WTC11 (cell line): ENCODE data around the gene NFKB1. TPM values are rescaled to one million over a fixed set of nuclear protein-coding genes. Genes with fewer than 3 reads are reported as not detected.

Experiments used
- ATAC-seq: fragments of 200-7000 bp; cut with Tn5 transposase; 2 replicates; pipeline ENCODE4 v1.10.0; 2021; ENCODE audit warnings: mild to moderate bottlenecking, moderate library complexity
- CTCF ChIA-PET: fragments of 300-600 bp; sonication (Branson Sonifier 250); formaldehyde crosslinking; loops from one replicate; lab custom pipeline; 2021; ENCODE audit warnings: antibody characterized with exemption; lab: Charles Lee
- POLR2A ChIA-PET: fragments of 350-600 bp; sonication (Branson Sonifier 250); formaldehyde crosslinking; loops from one replicate; lab custom pipeline; 2021; ENCODE audit warnings: antibody characterized with exemption; lab: Charles Lee
- DNase-seq: peaks from one replicate; pipeline ENCODE4 v3.0.0; 2021; ENCODE audit warnings: low spot score
- H3K27ac Mint-ChIP-seq: 2 replicates; pipeline ENCODE4 v1.8.0; 2021; ENCODE audit warnings: mixed read lengths
- H3K27me3 Mint-ChIP-seq: 2 replicates; pipeline ENCODE4 v1.8.0; 2021; ENCODE audit warnings: low read depth, mild to moderate bottlenecking, moderate library complexity, mixed read lengths
- H3K36me3 Mint-ChIP-seq: 2 replicates; pipeline ENCODE4 v1.8.0; 2021; ENCODE audit warnings: mixed read lengths
- H3K4me1 Mint-ChIP-seq: 2 replicates; pipeline ENCODE4 v1.8.0; 2022; ENCODE audit warnings: mixed read lengths
- H3K4me3 Mint-ChIP-seq: 2 replicates; pipeline ENCODE4 v1.8.0; 2021; ENCODE audit warnings: mild to moderate bottlenecking, moderate library complexity, mixed read lengths
- H3K9me3 Mint-ChIP-seq: 2 replicates; pipeline ENCODE4 v1.8.0; 2021; ENCODE audit warnings: mixed read lengths
- ATF3 ChIP-seq: sonication (generic); formaldehyde crosslinking; conservative IDR thresholded peaks from 2 replicates; pipeline ENCODE4 v1.8.1; 2022; ENCODE audit warnings: mild to moderate bottlenecking, missing genetic modification reagents
- FOXP1 ChIP-seq: sonication (generic); formaldehyde crosslinking; IDR thresholded peaks from 2 replicates; pipeline ENCODE4 v1.8.0; 2022; ENCODE audit warnings: missing genetic modification reagents, mild to moderate bottlenecking, moderate library complexity, borderline replicate concordance
- JUN ChIP-seq: sonication (generic); formaldehyde crosslinking; IDR thresholded peaks from 2 replicates; pipeline ENCODE4 v1.8.0; 2023; ENCODE audit warnings: mild to moderate bottlenecking, missing genetic modification reagents
- MYBL2 ChIP-seq: sonication (generic); formaldehyde crosslinking; IDR thresholded peaks from 2 replicates; pipeline ENCODE4 v1.8.1; 2023; ENCODE audit warnings: mild to moderate bottlenecking, moderate library complexity, missing genetic modification reagents
- OVOL2 ChIP-seq: fragments of 250-450 bp; sonication (Bioruptor Pico); IDR thresholded peaks from 2 replicates; pipeline ENCODE4 v1.9.0; 2021; ENCODE audit warnings: mild to moderate bottlenecking, borderline replicate concordance
- PREB ChIP-seq: sonication (generic); formaldehyde crosslinking; IDR thresholded peaks from 2 replicates; pipeline ENCODE4 v1.8.1; 2022; ENCODE audit warnings: mild to moderate bottlenecking, missing genetic modification reagents, moderate library complexity, borderline replicate concordance
- PRRX2 ChIP-seq: fragments of 250-450 bp; sonication (Bioruptor Pico); IDR thresholded peaks from 2 replicates; pipeline ENCODE4 v1.8.0; 2021; ENCODE audit warnings: mild to moderate bottlenecking
- RORB ChIP-seq: fragments of 250-450 bp; sonication (Bioruptor Pico); IDR thresholded peaks from 2 replicates; pipeline ENCODE4 v1.9.0; 2021; ENCODE audit warnings: mild to moderate bottlenecking
- TP53 ChIP-seq: sonication (generic); formaldehyde crosslinking; IDR thresholded peaks from 2 replicates; pipeline ENCODE4 v1.8.1; 2023; ENCODE audit warnings: mild to moderate bottlenecking, missing genetic modification reagents
- ZNF121 ChIP-seq: sonication (generic); formaldehyde crosslinking; IDR thresholded peaks from 2 replicates; pipeline ENCODE4 v1.8.0; 2023; ENCODE audit warnings: missing genetic modification reagents
- ZNF263 ChIP-seq: sonication (generic); formaldehyde crosslinking; IDR thresholded peaks from 2 replicates; pipeline ENCODE4 v1.8.1; 2022; ENCODE audit warnings: low read depth, mild to moderate bottlenecking, moderate library complexity, missing genetic modification reagents
- ZSCAN18 ChIP-seq: fragments of 250-450 bp; sonication (Bioruptor Pico); IDR thresholded peaks from 2 replicates; pipeline ENCODE4 v2.1.2; 2022; ENCODE audit warnings: mild to moderate bottlenecking, moderate library complexity
- total RNA-seq: library from RNA; stranded (reverse); gene quantifications from 3 replicates; pipeline ENCODE4 v1.2.3, GENCODE V29; 2021
- TF ChIP-seq, protein P1 (sequence below): sonication (generic); formaldehyde crosslinking; IDR thresholded peaks from 2 replicates; pipeline ENCODE4 v1.8.1; 2023; ENCODE audit warnings: mild to moderate bottlenecking, missing genetic modification reagents, borderline replicate concordance
- TF ChIP-seq, protein P2 (sequence below): sonication (generic); formaldehyde crosslinking; IDR thresholded peaks from 2 replicates; pipeline ENCODE4 v1.8.1; 2023; ENCODE audit warnings: mild to moderate bottlenecking, missing genetic modification reagents, moderate library complexity
- TF ChIP-seq, protein P3 (sequence below): sonication (generic); formaldehyde crosslinking; IDR thresholded peaks from 2 replicates; pipeline ENCODE4 v1.8.1; 2023; ENCODE audit warnings: mild to moderate bottlenecking, moderate library complexity, missing genetic modification reagents

NFKB1 gene
- total RNA-seq, 1 experiment from 2014 or later = 5.6 TPM

- TF ChIP-seq RORB (CRISPR knock-in tag) = no peak
- TF ChIP-seq, protein P1, sequence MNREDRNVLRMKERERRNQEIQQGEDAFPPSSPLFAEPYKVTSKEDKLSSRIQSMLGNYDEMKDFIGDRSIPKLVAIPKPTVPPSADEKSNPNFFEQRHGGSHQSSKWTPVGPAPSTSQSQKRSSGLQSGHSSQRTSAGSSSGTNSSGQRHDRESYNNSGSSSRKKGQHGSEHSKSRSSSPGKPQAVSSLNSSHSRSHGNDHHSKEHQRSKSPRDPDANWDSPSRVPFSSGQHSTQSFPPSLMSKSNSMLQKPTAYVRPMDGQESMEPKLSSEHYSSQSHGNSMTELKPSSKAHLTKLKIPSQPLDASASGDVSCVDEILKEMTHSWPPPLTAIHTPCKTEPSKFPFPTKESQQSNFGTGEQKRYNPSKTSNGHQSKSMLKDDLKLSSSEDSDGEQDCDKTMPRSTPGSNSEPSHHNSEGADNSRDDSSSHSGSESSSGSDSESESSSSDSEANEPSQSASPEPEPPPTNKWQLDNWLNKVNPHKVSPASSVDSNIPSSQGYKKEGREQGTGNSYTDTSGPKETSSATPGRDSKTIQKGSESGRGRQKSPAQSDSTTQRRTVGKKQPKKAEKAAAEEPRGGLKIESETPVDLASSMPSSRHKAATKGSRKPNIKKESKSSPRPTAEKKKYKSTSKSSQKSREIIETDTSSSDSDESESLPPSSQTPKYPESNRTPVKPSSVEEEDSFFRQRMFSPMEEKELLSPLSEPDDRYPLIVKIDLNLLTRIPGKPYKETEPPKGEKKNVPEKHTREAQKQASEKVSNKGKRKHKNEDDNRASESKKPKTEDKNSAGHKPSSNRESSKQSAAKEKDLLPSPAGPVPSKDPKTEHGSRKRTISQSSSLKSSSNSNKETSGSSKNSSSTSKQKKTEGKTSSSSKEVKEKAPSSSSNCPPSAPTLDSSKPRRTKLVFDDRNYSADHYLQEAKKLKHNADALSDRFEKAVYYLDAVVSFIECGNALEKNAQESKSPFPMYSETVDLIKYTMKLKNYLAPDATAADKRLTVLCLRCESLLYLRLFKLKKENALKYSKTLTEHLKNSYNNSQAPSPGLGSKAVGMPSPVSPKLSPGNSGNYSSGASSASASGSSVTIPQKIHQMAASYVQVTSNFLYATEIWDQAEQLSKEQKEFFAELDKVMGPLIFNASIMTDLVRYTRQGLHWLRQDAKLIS (CRISPR knock-in tag) = no peak
- TF ChIP-seq TP53 = no peak
These were observed 5.4 kb downstream of the NFKB1 start (continued) for GRCh38 chr4:102506523-102506922.

- no peak overlapping the region for H3K4me3 Mint-ChIP-seq
- no peak for TF ChIP-seq JUN (CRISPR knock-in tag)
- TF ChIP-seq, protein P1 (CRISPR knock-in tag) = no peak
- no peak for TF ChIP-seq PREB
- no peak for TF ChIP-seq ZNF263 (CRISPR knock-in tag)
- TF ChIP-seq TP53 = no peak
- no peak for TF ChIP-seq OVOL2 (CRISPR knock-in tag)
- TF ChIP-seq, protein P2, sequence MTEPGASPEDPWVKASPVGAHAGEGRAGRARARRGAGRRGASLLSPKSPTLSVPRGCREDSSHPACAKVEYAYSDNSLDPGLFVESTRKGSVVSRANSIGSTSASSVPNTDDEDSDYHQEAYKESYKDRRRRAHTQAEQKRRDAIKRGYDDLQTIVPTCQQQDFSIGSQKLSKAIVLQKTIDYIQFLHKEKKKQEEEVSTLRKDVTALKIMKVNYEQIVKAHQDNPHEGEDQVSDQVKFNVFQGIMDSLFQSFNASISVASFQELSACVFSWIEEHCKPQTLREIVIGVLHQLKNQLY (CRISPR knock-in tag) = no peak
- TF ChIP-seq FOXP1 (CRISPR knock-in tag) = no peak
- no peak overlapping the region for H3K27ac Mint-ChIP-seq
- no peak for ATAC-seq
- H3K27me3 Mint-ChIP-seq = no peaks in the 10 kb centered on the region
- H3K36me3 Mint-ChIP-seq = peaks cover 9% of the 10 kb centered on the region
- POLR2A ChIA-PET = no interaction called here
- H3K9me3 Mint-ChIP-seq = peaks cover 22% of the 10 kb centered on the region
- DNase-seq = no peak
- CTCF ChIA-PET = no interaction called here
- H3K4me1 Mint-ChIP-seq = no peaks in the 10 kb centered on the region
These were observed 10.9 kb downstream of the NFKB1 start for GRCh38 chr4:102511830-102512605.

DNA sequence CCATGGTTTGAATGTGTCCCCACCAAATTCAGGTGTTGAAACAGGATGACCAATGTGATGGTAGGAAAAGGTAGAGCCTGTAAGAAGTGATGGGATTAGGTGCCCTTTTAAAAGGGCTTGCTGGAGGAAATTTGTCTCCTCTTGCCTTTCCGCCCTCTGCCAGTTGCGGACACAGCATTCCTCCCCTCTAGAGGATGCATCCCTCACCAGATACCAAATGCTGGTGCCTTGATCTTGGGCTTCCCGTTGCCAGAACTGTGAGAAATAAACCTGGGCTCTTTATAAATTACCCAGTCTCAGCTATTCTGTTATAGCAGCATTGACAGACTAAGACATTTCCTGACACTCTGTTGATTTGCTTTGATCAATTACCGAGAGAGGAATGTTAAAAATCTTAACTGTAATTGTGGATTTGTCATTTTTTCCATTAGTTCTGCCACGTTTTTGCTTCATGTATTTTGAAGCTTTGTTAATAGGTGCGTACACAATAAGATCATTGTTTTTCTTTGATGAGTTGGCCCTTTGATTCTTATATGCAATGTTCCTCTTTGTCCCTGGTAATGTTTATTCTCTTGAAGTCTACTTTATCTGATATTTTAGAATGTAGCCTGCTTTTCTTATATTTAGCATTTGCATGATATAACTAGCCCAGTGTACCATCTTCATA, 13.3 kb downstream of the NFKB1 start:
- peaks cover 9% of the 10 kb centered on the region for H3K36me3 Mint-ChIP-seq
- DNase-seq (no peak), ATAC-seq (no peak)
- ChIA-PET CTCF (no interaction called here), POLR2A (no interaction called here)
- 0 out of 2 replicates have a peak, but pooled peaks cover 2% of the 10 kb centered on the region for H3K4me1 Mint-ChIP-seq
- no peak overlapping the region for H3K27ac Mint-ChIP-seq
- no peak overlapping the region for H3K4me3 Mint-ChIP-seq
- H3K9me3 Mint-ChIP-seq = peaks cover 24% of the 10 kb centered on the region
- H3K27me3 Mint-ChIP-seq = no peaks in the 10 kb centered on the region
- TF ChIP-seq MYBL2 (CRISPR knock-in tag) (no peak), ZNF121 (no peak), ATF3 (CRISPR knock-in tag) (no peak), ZSCAN18 (CRISPR knock-in tag) (no peak), FOXP1 (CRISPR knock-in tag) (no peak), PRRX2 (CRISPR knock-in tag) (no peak)
- TF ChIP-seq, protein P2 (CRISPR knock-in tag) = no peak
- TF ChIP-seq, protein P3, sequence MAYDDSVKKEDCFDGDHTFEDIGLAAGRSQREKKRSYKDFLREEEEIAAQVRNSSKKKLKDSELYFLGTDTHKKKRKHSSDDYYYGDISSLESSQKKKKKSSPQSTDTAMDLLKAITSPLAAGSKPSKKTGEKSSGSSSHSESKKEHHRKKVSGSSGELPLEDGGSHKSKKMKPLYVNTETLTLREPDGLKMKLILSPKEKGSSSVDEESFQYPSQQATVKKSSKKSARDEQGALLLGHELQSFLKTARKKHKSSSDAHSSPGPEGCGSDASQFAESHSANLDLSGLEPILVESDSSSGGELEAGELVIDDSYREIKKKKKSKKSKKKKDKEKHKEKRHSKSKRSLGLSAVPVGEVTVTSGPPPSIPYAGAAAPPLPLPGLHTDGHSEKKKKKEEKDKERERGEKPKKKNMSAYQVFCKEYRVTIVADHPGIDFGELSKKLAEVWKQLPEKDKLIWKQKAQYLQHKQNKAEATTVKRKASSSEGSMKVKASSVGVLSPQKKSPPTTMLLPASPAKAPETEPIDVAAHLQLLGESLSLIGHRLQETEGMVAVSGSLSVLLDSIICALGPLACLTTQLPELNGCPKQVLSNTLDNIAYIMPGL = no peak
